ENCODE data around the gene CNTN5. TPM values are rescaled to one million over a fixed set of nuclear protein-coding genes. Genes with fewer than 3 reads are reported as not detected.

The CNTN5 gene
- total RNA-seq, 4 donors from 2014 or later: not detected

DNA sequence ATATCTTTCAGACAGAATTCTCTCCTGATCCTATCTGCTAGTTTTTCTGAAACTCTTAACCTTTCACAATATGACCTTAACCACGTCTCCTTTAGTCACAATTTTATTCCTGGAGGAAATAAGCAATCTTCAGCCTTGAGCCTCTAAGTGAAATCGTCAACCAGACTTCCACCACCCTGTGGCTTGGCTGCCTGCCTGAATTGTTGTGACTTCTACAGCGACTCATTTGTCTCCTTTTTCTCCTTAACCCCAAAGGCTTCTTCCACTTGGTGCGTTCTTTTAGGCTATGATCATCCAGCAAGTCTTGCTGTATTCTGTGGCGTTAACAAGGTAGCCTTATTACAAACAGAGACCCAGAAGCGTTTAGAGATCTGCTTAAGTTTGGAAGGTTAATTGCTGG is 1131.2 kb downstream of the CNTN5 start:
- WGBS: 41% methylated on average over 6 of the region's 6 CpGs
- Histone ChIP-seq H3K27me3 (no peaks in the 10 kb centered on the region), H3K4me3 (no peak overlapping the region), H3K27ac (no peak overlapping the region), H3K9me3 (no peaks in the 10 kb centered on the region), H3K4me1 (no peaks in the 10 kb centered on the region), H3K36me3 (no peaks in the 10 kb centered on the region)
- no peak for DNase-seq (ENCODE audit: low spot score in 2 of 2)
- no peak for TF ChIP-seq EP300 (IDR thresholded peaks at IDR 0.05)
- no peak for TF ChIP-seq POLR2A (IDR thresholded peaks at IDR 0.05)
- TF ChIP-seq, protein P1, sequence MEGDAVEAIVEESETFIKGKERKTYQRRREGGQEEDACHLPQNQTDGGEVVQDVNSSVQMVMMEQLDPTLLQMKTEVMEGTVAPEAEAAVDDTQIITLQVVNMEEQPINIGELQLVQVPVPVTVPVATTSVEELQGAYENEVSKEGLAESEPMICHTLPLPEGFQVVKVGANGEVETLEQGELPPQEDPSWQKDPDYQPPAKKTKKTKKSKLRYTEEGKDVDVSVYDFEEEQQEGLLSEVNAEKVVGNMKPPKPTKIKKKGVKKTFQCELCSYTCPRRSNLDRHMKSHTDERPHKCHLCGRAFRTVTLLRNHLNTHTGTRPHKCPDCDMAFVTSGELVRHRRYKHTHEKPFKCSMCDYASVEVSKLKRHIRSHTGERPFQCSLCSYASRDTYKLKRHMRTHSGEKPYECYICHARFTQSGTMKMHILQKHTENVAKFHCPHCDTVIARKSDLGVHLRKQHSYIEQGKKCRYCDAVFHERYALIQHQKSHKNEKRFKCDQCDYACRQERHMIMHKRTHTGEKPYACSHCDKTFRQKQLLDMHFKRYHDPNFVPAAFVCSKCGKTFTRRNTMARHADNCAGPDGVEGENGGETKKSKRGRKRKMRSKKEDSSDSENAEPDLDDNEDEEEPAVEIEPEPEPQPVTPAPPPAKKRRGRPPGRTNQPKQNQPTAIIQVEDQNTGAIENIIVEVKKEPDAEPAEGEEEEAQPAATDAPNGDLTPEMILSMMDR (IDR thresholded peaks at IDR 0.05): no peak
- TF ChIP-seq POLR2AphosphoS5 (IDR thresholded peaks at IDR 0.05): no peak

DNA sequence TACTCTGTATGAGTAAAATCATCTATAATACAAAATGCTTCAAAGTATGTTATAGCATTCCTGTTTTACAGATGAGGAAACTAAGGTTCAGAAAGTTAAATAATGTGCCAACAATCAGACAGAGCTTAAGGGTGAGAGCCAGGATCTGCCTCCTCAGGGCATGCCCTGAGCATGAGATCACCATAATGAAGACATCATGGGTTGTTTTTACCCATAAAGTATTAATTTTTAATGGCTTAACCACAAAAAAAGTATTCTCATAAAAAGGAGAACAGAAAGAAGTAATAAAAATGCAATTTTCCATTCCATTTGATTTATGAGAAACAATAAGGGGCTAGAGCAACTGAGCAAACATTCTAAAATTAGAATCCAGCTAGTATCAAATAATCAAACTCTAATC is 1132.0 kb downstream of the CNTN5 start:
- H3K27me3 ChIP-seq: no peaks in the 10 kb centered on the region
- no peaks in the 10 kb centered on the region for H3K4me1 ChIP-seq
- H3K36me3 ChIP-seq: no peaks in the 10 kb centered on the region
- H3K4me3 ChIP-seq: no peak overlapping the region
- TF ChIP-seq POLR2A (IDR thresholded peaks at IDR 0.05): no peak
- TF ChIP-seq, protein P1 (IDR thresholded peaks at IDR 0.05): no peak
- no peak for TF ChIP-seq EP300 (IDR thresholded peaks at IDR 0.05)
- TF ChIP-seq POLR2AphosphoS5 (IDR thresholded peaks at IDR 0.05): no peak
- no peaks in the 10 kb centered on the region for H3K9me3 ChIP-seq
- DNase-seq (ENCODE audit: low spot score in 2 of 2): no peak
- no peak overlapping the region for H3K27ac ChIP-seq

DNA sequence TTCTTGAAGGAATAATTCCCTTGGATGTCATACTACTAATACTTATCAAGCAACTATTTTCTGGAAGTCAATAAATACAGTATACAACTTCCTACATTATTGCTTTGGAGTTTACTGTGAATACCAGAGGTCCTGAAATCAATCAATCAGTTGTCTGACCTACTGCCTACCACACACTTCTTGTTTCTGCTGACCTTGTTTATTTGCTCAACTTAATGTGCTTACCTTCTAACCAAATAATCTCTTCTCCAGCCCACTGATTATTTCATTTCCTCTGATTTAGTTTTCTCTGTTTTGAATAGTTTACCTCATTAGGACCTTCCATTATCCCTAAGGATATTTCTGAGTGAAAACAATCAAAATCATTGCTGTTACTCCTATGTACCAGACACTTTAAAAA is 1142.7 kb downstream of the CNTN5 start:
- H3K9me3 ChIP-seq: no peaks in the 10 kb centered on the region
- H3K36me3 ChIP-seq: no peaks in the 10 kb centered on the region
- no peaks in the 10 kb centered on the region for H3K27me3 ChIP-seq
- no peak for DNase-seq (ENCODE audit: low spot score in 2 of 2)
- no peak overlapping the region for H3K4me3 ChIP-seq
- no peaks in the 10 kb centered on the region for H3K4me1 ChIP-seq
- TF ChIP-seq POLR2A (IDR thresholded peaks at IDR 0.05) (no peak), POLR2AphosphoS5 (IDR thresholded peaks at IDR 0.05) (no peak)
- TF ChIP-seq, protein P1 (IDR thresholded peaks at IDR 0.05): no peak
- H3K27ac ChIP-seq: no peak overlapping the region

DNA sequence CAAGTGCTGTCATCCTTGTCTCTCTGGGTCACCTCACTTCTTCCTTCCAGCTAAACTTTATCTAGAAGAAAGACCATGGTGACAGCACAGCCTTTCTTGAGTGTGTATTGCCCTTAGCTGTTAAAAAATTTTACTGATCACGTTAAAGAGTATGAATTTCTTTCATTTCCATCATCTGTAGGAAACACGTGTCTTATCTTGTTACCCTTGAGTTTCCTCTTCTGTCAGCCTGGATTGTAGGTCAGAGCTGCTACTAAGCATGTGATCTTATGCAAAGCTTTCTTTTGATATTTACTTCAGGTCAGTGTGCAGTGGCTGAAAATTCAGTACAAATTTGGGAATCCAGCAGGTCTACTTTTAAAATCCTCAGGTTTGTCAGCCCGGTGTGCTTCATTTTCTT is 1154.1 kb downstream of the CNTN5 start:
- WGBS: 30% methylated on average over 3 of the region's 3 CpGs
- DNase-seq (ENCODE audit: low spot score in 2 of 2): no peak
- TF ChIP-seq, protein P1 (IDR thresholded peaks at IDR 0.05): no peak
- TF ChIP-seq POLR2A (IDR thresholded peaks at IDR 0.05): no peak

DNA sequence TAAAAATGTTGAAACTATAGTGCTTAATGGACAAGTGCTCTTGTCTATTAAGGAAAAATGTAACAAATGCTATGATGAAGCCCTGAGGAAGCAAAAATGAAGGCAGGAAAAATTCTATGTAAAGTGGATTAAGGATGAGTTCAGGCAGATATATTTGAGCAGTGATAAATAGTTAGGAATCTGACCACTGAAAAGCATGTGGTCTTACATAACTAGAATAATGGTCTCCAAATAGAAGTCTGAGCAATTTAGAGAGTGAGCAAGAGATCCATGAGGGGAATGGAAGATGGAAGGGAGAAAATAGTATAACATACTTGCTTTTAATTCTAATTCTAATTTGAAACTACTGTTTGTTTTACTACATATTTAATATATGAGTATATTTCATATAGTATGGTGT is 1155.7 kb downstream of the CNTN5 start:
- no peak for TF ChIP-seq EP300 (IDR thresholded peaks at IDR 0.05)
- no peak for TF ChIP-seq POLR2AphosphoS5 (IDR thresholded peaks at IDR 0.05)
- TF ChIP-seq POLR2A (IDR thresholded peaks at IDR 0.05): no peak
- TF ChIP-seq, protein P1 (IDR thresholded peaks at IDR 0.05): no peak

More for the DNA sequence above, 1154.1 kb downstream of the CNTN5 start:
- H3K27me3 ChIP-seq: no peaks in the 10 kb centered on the region
- H3K9me3 ChIP-seq: no peaks in the 10 kb centered on the region
- no peak overlapping the region for H3K4me3 ChIP-seq
- H3K4me1 ChIP-seq: no peaks in the 10 kb centered on the region
- H3K36me3 ChIP-seq: no peaks in the 10 kb centered on the region
- H3K27ac ChIP-seq: no peak overlapping the region

More for the DNA sequence above, 1155.7 kb downstream of the CNTN5 start:
- Histone ChIP-seq H3K4me3 (no peak overlapping the region), H3K27me3 (no peaks in the 10 kb centered on the region), H3K4me1 (no peaks in the 10 kb centered on the region), H3K36me3 (no peaks in the 10 kb centered on the region), H3K27ac (no peak overlapping the region), H3K9me3 (no peaks in the 10 kb centered on the region)
- no peak for DNase-seq (ENCODE audit: low spot score in 2 of 2)

All from suprapubic skin (tissue), 4 donors.